ENCODE results near the gene PRKCE. TPM values are rescaled to one million over a fixed set of nuclear protein-coding genes. Genes with fewer than 3 reads are reported as not detected.

PRKCE gene
- total and polyA plus RNA-seq, 7 experiments from 2014 or later, result 1.4 to 37.9 (median 19.5) TPM

DNA sequence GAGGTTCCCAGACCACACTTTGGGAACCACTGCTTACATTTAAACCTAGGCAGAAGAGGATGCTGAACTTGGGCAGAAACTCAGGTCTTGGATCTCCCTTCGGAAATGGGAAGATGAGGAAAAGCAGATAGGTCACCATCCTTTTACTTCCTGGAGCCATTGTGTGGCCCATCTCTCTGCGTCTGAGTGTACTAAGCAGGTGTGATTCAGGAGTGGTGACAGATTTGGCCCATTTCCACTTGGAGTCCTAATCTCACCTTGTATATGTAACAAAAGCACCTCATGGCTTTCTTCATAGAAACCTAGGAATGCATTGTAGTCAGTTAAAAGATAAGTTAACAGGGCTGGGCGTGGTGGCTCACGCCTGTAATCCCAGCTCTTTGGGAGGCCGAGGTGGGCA, 71.0 kb downstream of the PRKCE start:
- DNase-seq, result no peak
- Mint-ChIP-seq H3K27ac (no peak overlapping the region), H3K4me1 (peaks cover 6 to 12% (median 8%) of the 10 kb centered on the region in 7 donors), H3K36me3 (peaks cover 0 to 10% (median 5%) of the 10 kb centered on the region in 5 donors), H3K9me3 (no peaks in the 10 kb centered on the region), H3K27me3 (no peaks in the 10 kb centered on the region), H3K4me3 (no peak overlapping the region)
- POLR2A ChIA-PET, result no interaction called here
- H3K27me3 ChIP-seq (ENCODE audit: control insufficient read depth in 2 of 2, insufficient read depth in 2 of 2, low read length in 2 of 2), result no peaks in the 10 kb centered on the region
- no peaks in the 10 kb centered on the region for H3K4me1 ChIP-seq (ENCODE audit: control insufficient read depth in 2 of 2, insufficient read depth in 2 of 2, low read length in 2 of 2)
- no peak for ATAC-seq
- no peaks in the 10 kb centered on the region for H3K9me3 ChIP-seq (ENCODE audit: control insufficient read depth in 2 of 3, low read length in 3 of 3)
- CTCF ChIA-PET, result no interaction called here
- no peak overlapping the region for H3K27ac ChIP-seq (ENCODE audit: low read depth, low read length)
- H3K36me3 ChIP-seq (ENCODE audit: control insufficient read depth in 2 of 3, insufficient read depth in 3 of 3, low read length in 3 of 3), result no peaks in the 10 kb centered on the region
- intact Hi-C loops (cut with micrococcal nuclease), result no loop called here
- H3K4me3 ChIP-seq (ENCODE audit: low read length), result no peak overlapping the region

DNA sequence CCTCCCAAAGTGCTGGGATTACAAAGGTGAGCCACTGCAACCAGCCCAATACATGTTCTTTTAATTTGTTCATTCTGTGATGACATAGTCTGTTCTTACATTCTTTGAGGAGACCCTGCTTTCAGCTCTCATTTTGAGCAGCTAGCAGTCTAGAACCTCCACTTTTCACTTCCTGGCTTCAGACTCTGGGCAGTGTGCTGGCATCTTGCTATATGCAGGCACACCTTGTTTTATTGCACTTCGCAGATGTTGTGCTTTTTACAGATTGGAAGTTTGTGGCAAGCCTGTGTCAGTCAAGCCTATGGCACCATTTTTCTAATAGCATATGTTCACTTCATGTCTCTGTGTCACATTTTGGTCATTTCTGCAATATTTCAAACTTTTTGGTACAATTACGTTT, 72.4 kb downstream of the PRKCE start:
- Histone ChIP-seq H3K4me3 (ENCODE audit: low read length) (no peak overlapping the region), H3K4me1 (ENCODE audit: control insufficient read depth in 2 of 2, insufficient read depth in 2 of 2, low read length in 2 of 2) (no peaks in the 10 kb centered on the region), H3K36me3 (ENCODE audit: control insufficient read depth in 2 of 3, insufficient read depth in 3 of 3, low read length in 3 of 3) (no peaks in the 10 kb centered on the region), H3K27ac (ENCODE audit: low read depth, low read length) (no peak overlapping the region), H3K27me3 (ENCODE audit: control insufficient read depth in 2 of 2, insufficient read depth in 2 of 2, low read length in 2 of 2) (no peaks in the 10 kb centered on the region), H3K9me3 (ENCODE audit: control insufficient read depth in 2 of 3, low read length in 3 of 3) (no peaks in the 10 kb centered on the region)
- POLR2A ChIA-PET, result no interaction called here
- peaks cover 6 to 12% (median 8%) of the 10 kb centered on the region in 7 donors for H3K4me1 Mint-ChIP-seq
- ATAC-seq (no peak), DNase-seq (no peak)
- H3K9me3 Mint-ChIP-seq, result no peaks in the 10 kb centered on the region
- H3K36me3 Mint-ChIP-seq, result peaks cover 0 to 12% (median 6%) of the 10 kb centered on the region in 5 donors
- CTCF ChIA-PET, result no interaction called here
- intact Hi-C loops (cut with micrococcal nuclease), result no loop called here
- H3K4me3 Mint-ChIP-seq, result no peak overlapping the region
- H3K27me3 Mint-ChIP-seq, result no peaks in the 10 kb centered on the region
- H3K27ac Mint-ChIP-seq, result peak overlapping the region in 1 of 9 donors; percentile 59

DNA sequence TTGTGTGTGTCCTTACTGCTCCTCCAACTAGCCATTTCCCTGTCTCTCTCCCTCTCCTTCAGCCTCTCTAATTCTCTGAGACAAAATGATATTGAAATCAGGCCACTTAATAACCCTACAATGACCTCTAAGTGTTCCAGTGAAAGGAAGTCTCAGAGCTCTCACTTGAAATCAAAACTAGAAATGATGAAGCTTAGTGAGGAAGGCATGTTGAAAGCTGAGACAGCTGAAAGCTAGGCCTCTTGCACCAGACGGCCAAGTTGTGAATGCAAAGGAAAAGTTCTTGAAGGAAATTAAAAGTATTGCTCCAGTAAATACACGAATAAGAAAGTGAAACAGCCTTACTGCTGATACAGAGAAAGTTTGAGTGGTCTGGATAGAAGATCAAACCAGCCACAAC, 72.9 kb downstream of the PRKCE start:
- ChIA-PET CTCF (interaction anchor here (0.8 kb wide), 1 partner anchor 54 kb away, joined by 3 read pairs; no protein-coding TSS in a partner anchor), POLR2A (no interaction called here)
- H3K9me3 Mint-ChIP-seq, result no peaks in the 10 kb centered on the region
- no peak overlapping the region for H3K27ac ChIP-seq (ENCODE audit: low read depth, low read length)
- no peaks in the 10 kb centered on the region for H3K36me3 ChIP-seq (ENCODE audit: control insufficient read depth in 2 of 3, insufficient read depth in 3 of 3, low read length in 3 of 3)
- no peak overlapping the region for H3K4me3 Mint-ChIP-seq
- no peaks in the 10 kb centered on the region for H3K9me3 ChIP-seq (ENCODE audit: control insufficient read depth in 2 of 3, low read length in 3 of 3)
- intact Hi-C loops (cut with micrococcal nuclease), result no loop called here
- no peaks in the 10 kb centered on the region for H3K27me3 Mint-ChIP-seq
- H3K4me1 ChIP-seq (ENCODE audit: control insufficient read depth in 2 of 2, insufficient read depth in 2 of 2, low read length in 2 of 2), result no peaks in the 10 kb centered on the region
- H3K27me3 ChIP-seq (ENCODE audit: control insufficient read depth in 2 of 2, insufficient read depth in 2 of 2, low read length in 2 of 2), result no peaks in the 10 kb centered on the region
- H3K4me1 Mint-ChIP-seq, result peaks cover 6 to 12% (median 8%) of the 10 kb centered on the region in 7 donors
- H3K4me3 ChIP-seq (ENCODE audit: low read length), result no peak overlapping the region
- ATAC-seq (no peak), DNase-seq (no peak)
- H3K36me3 Mint-ChIP-seq, result peaks cover 0 to 14% (median 6%) of the 10 kb centered on the region in 5 donors
- no peak overlapping the region for H3K27ac Mint-ChIP-seq

DNA sequence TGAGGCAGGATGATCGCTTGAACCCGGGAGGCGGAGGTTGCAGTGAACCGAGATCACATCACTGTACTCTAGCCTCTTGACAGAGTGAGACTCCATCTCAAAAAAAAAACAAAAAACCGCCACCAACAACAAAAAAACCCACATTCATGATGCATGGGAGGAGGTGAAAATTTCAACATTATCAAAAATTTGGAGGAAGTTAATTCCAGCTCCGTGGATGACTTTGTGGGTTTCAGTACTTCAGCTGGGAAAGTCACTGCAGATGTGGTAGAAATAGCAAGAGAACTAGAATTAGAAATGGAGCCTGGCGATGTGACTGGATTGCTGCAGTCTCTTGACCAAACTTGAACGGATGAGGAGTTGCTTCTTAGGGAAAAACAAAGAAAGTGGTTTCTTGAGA, 74.3 kb downstream of the PRKCE start:
- H3K4me1 Mint-ChIP-seq, result peaks cover 7 to 12% (median 8%) of the 10 kb centered on the region in 7 donors
- no peak for DNase-seq
- CTCF ChIA-PET, result no interaction called here

DNA sequence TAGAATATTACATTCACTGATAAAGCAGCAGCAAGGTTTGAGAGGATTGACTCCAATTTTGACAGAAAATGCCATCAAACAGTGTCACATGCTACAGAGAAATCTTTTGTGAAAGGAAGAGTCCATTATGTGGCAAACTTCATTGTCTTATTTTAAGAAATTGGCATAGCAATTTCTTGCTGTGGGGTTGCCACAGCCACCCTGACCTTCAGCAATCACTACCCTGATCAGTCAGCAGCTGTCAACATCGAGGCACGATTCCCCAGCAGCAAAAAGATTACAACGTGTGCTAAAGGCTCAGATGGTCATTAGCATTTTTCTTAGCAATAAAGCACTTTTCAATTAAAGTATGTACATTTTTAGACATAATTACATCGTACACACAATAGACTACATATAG, 74.7 kb downstream of the PRKCE start:
- no peak for ATAC-seq
- Mint-ChIP-seq H3K36me3 (peaks cover 0 to 20% (median 12%) of the 10 kb centered on the region in 5 donors), H3K27ac (no peak overlapping the region), H3K4me3 (no peak overlapping the region), H3K27me3 (no peaks in the 10 kb centered on the region), H3K4me1 (peaks cover 8 to 11% (median 9%) of the 10 kb centered on the region in 7 donors), H3K9me3 (no peaks in the 10 kb centered on the region)
- Histone ChIP-seq H3K9me3 (ENCODE audit: control insufficient read depth in 2 of 3, low read length in 3 of 3) (no peaks in the 10 kb centered on the region), H3K27me3 (ENCODE audit: control insufficient read depth in 2 of 2, insufficient read depth in 2 of 2, low read length in 2 of 2) (no peaks in the 10 kb centered on the region), H3K36me3 (ENCODE audit: control insufficient read depth in 2 of 3, insufficient read depth in 3 of 3, low read length in 3 of 3) (no peaks in the 10 kb centered on the region), H3K4me3 (ENCODE audit: low read length) (no peak overlapping the region), H3K27ac (ENCODE audit: low read depth, low read length) (no peak overlapping the region), H3K4me1 (ENCODE audit: control insufficient read depth in 2 of 2, insufficient read depth in 2 of 2, low read length in 2 of 2) (no peaks in the 10 kb centered on the region)
- intact Hi-C loops (cut with micrococcal nuclease), result no loop called here
- POLR2A ChIA-PET, result no interaction called here
- CTCF ChIA-PET, result no interaction called here
- DNase-seq, result no peak

More for the DNA sequence above, 74.3 kb downstream of the PRKCE start:
- H3K27ac Mint-ChIP-seq, result no peak overlapping the region
- H3K4me3 Mint-ChIP-seq, result no peak overlapping the region
- Histone ChIP-seq H3K9me3 (ENCODE audit: control insufficient read depth in 2 of 3, low read length in 3 of 3) (no peaks in the 10 kb centered on the region), H3K4me1 (ENCODE audit: control insufficient read depth in 2 of 2, insufficient read depth in 2 of 2, low read length in 2 of 2) (no peaks in the 10 kb centered on the region), H3K4me3 (ENCODE audit: low read length) (no peak overlapping the region), H3K27ac (ENCODE audit: low read depth, low read length) (no peak overlapping the region), H3K36me3 (ENCODE audit: control insufficient read depth in 2 of 3, insufficient read depth in 3 of 3, low read length in 3 of 3) (no peaks in the 10 kb centered on the region), H3K27me3 (ENCODE audit: control insufficient read depth in 2 of 2, insufficient read depth in 2 of 2, low read length in 2 of 2) (no peaks in the 10 kb centered on the region)
- no peaks in the 10 kb centered on the region for H3K27me3 Mint-ChIP-seq
- no peaks in the 10 kb centered on the region for H3K9me3 Mint-ChIP-seq
- POLR2A ChIA-PET, result no interaction called here
- no peak for ATAC-seq
- intact Hi-C loops (cut with micrococcal nuclease), result no loop called here
- peaks cover 0 to 20% (median 12%) of the 10 kb centered on the region in 5 donors for H3K36me3 Mint-ChIP-seq

DNA sequence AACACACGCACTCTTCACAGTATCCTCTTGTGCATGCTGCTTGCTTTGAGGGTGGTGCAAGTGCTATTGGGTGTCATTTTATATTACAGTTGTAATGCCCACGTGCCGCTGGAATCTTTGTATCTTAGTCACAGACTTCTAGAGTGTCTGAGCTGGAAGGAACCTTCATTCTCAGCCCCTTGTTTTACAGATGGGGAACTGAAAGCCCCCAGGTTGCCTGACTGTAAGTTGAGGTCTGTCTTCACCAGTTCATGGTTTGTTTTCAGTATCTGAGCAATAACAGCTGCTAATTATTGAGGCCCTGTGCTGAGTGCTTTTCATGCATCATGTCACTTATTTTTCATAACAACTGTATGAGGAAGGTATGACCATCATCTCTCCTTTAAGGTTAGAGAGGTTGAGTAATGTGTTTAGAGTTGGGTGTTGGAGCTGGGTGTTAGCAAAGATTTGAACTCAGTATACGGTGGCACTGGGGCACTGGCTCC, 77.0 kb downstream of the PRKCE start:
- Mint-ChIP-seq H3K9me3 (no peaks in the 10 kb centered on the region), H3K27me3 (no peaks in the 10 kb centered on the region), H3K4me3 (no peak overlapping the region), H3K4me1 (peaks cover 8 to 13% (median 9%) of the 10 kb centered on the region in 7 donors), H3K36me3 (peaks cover 0 to 20% (median 12%) of the 10 kb centered on the region in 5 donors), H3K27ac (no peak overlapping the region)
- Histone ChIP-seq H3K27ac (ENCODE audit: low read depth, low read length) (no peak overlapping the region), H3K27me3 (ENCODE audit: control insufficient read depth in 2 of 2, insufficient read depth in 2 of 2, low read length in 2 of 2) (no peaks in the 10 kb centered on the region), H3K36me3 (ENCODE audit: control insufficient read depth in 2 of 3, insufficient read depth in 3 of 3, low read length in 3 of 3) (no peaks in the 10 kb centered on the region), H3K9me3 (ENCODE audit: control insufficient read depth in 2 of 3, low read length in 3 of 3) (no peaks in the 10 kb centered on the region), H3K4me3 (ENCODE audit: low read length) (no peak overlapping the region), H3K4me1 (ENCODE audit: control insufficient read depth in 2 of 2, insufficient read depth in 2 of 2, low read length in 2 of 2) (no peaks in the 10 kb centered on the region)
- DNase-seq, result no peak
- ChIA-PET CTCF (no interaction called here), POLR2A (interaction anchor here (1.1 kb wide), 1 partner anchor 16 kb away, joined by 3 read pairs; no protein-coding TSS in a partner anchor)
- intact Hi-C loops (cut with micrococcal nuclease), result no loop called here
- peak; percentile 40 for ATAC-seq

DNA sequence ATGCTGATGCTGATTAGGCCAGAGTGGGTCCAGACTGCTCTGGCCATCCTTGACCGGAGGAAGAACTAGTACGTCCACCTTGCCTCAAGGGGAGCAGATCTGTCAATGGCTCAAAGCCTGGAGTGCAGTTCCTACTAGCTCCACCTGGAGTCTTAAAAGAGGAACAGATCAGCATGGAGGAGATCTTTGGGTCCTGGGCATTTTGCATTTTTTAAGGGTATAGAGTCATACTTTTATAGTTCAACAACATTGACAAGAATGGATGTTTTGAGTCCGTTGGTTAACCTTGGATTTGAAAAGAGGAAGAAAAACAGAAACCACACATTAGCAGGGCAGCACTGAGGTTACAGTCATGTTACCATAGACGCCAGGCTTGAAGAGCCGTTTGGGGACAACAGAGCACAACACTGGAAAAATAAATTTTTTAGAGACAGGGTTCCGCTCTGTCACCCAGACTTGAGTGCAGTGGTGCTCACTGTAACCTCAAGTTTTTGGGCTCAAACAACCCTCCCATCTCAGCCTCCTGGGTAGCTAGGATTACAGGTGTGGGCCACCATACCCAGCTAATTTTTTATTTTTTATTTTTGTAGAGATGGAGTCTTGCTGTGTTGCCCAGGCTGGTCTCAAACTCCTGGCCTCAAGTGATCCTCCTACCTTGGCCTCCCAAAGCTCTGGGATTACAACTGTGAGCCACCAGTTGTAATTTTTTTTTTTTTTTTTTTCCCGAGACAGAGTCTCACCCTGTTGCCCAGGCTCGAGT, 78.5 kb downstream of the PRKCE start:
- H3K27me3 Mint-ChIP-seq, result no peaks in the 10 kb centered on the region
- intact Hi-C loops (cut with micrococcal nuclease), result loop anchor here in 1 of 2 donors (1.0 kb wide), 1 partner anchor 87 kb away; no protein-coding TSS in a partner anchor
- H3K4me1 Mint-ChIP-seq, result peaks cover 0 to 10% (median 0%) of the 10 kb centered on the region in 7 donors
- no peak overlapping the region for H3K4me3 Mint-ChIP-seq
- CTCF ChIA-PET, result no interaction called here
- Histone ChIP-seq H3K9me3 (ENCODE audit: control insufficient read depth in 2 of 3, low read length in 3 of 3) (no peaks in the 10 kb centered on the region), H3K36me3 (ENCODE audit: control insufficient read depth in 2 of 3, insufficient read depth in 3 of 3, low read length in 3 of 3) (no peaks in the 10 kb centered on the region), H3K27me3 (ENCODE audit: control insufficient read depth in 2 of 2, insufficient read depth in 2 of 2, low read length in 2 of 2) (no peaks in the 10 kb centered on the region), H3K27ac (ENCODE audit: low read depth, low read length) (no peak overlapping the region), H3K4me1 (ENCODE audit: control insufficient read depth in 2 of 2, insufficient read depth in 2 of 2, low read length in 2 of 2) (no peaks in the 10 kb centered on the region), H3K4me3 (ENCODE audit: low read length) (no peak overlapping the region)
- peak; percentile 77 for ATAC-seq
- peaks cover 0 to 20% (median 12%) of the 10 kb centered on the region in 5 donors for H3K36me3 Mint-ChIP-seq
- POLR2A ChIA-PET, result interaction anchor here (1.1 kb wide), 1 partner anchor 17 kb away, joined by 3 read pairs; no protein-coding TSS in a partner anchor
- peak overlapping the region in 1 of 9 donors; percentile 54 for H3K27ac Mint-ChIP-seq
- DNase-seq, result no peak
- H3K9me3 Mint-ChIP-seq, result no peaks in the 10 kb centered on the region
